ENCODE data around the gene KIAA1328. TPM values are rescaled to one million over a fixed set of nuclear protein-coding genes. Genes with fewer than 3 reads are reported as not detected.

Gene KIAA1328
- total and polyA plus RNA-seq, 4 donors = 2.0 to 21.1 (median 12.8) TPM

DNA sequence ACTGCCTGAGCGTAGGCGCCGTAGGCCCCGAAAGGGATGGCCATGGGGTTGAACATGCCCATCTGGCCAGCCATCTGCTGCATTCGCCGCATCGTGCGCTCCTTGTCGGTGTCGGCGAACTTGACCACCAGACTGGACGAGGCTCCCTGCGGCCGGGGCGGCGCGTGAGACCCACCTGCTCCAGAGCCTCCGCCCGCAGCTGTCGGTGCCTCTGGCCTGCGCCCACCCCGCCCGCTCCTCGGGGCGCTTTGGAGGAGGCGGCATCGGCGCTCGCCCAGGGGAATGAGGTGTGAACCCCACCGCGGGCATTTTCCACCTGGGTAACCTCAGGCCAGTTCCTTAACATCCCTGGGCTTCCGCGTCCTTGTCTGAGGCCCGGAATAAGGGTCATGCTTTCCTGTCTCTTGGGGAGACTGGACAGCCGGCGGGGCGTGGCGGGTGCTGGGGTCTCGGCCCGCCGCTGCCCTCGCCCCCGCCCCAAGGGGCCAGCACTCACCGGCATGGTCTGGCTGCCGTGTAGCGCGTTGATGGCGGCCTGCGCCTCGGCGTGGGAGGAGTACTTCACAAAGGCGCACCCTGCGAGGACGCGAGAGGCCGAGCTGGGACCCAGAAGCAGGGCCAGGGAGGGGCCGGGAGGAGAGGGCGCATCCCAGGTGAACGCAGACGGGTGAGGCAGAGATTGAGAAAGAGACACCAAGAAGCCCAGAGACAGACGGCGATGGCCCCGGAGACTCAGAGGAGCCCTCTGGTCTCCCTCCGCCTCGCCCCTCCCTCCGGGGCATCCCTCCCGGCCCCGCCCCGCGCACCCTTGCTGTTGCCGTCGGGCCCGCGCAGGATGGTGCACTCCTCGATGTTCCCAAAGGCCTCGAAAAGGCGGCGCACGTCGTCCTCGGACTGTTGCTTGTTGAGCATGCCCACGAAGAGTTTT lies 445.6 kb downstream of the KIAA1328 start:
- Histone ChIP-seq H3K9me3 (ENCODE audit: control insufficient read depth, low read length) (peaks cover 1% of the 10 kb centered on the region), H3K27me3 (ENCODE audit: control insufficient read depth in 1 of 2, insufficient read depth in 2 of 2, low read length in 1 of 2) (peaks cover 0 to 3% of the 10 kb centered on the region in 2 donors), H3K27ac (ENCODE audit: low read depth in 1 of 2, low read length in 2 of 2) (no peak overlapping the region), H3K4me3 (ENCODE audit: low read length in 2 of 2) (no peak overlapping the region), H3K4me1 (ENCODE audit: control insufficient read depth in 1 of 2, insufficient read depth in 2 of 2, low read length in 2 of 2) (no peaks in the 10 kb centered on the region), H3K36me3 (ENCODE audit: control insufficient read depth in 1 of 2, insufficient read depth in 2 of 2, low read length in 1 of 2) (no peaks in the 10 kb centered on the region)
- 11% methylated on average over 75 to 82 of the region's 82 CpGs for WGBS, 2 donors
- ATAC-seq (ENCODE audit: low FRiP score) (no peak), DNase-seq (no peak)
- intact Hi-C loops (cut with DNase I) = no loop called here

DNA sequence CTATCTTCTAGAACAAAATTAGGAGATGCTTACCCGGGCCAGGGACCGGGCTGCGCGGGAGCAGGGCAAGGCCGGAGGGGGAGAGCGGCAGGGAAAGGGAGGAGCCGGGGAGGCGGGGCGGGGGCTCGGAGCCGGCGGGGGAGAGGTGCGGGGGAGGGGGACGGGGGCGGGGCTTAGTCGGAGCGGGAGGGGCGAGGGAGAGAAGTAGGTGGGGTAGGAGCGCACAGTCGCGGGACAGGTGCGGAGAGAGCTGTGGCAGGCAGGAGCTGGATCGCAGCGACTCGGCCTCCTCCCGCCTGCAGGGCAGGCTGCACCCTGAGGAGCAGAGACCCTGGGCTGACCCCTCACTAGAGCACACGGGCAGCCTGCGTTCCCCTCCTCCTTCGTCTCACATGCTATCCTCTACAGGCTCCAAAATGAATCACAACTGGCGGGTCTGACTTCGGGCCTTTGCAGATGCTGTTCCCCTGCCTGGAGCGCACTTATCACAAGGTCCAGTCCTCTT lies 446.4 kb downstream of the KIAA1328 start:
- no peaks in the 10 kb centered on the region for H3K4me1 ChIP-seq (ENCODE audit: control insufficient read depth in 1 of 2, insufficient read depth in 2 of 2, low read length in 2 of 2)
- intact Hi-C loops (cut with DNase I) = no loop called here
- no peak overlapping the region for H3K27ac ChIP-seq (ENCODE audit: low read depth in 1 of 2, low read length in 2 of 2)
- no peak for DNase-seq
- H3K9me3 ChIP-seq (ENCODE audit: control insufficient read depth, low read length) = peaks cover 1% of the 10 kb centered on the region
- 15 to 17% methylated on average over 25 to 32 of the region's 32 CpGs for WGBS, 2 donors
- no peak for ATAC-seq (ENCODE audit: low FRiP score)
- H3K27me3 ChIP-seq (ENCODE audit: control insufficient read depth in 1 of 2, insufficient read depth in 2 of 2, low read length in 1 of 2) = peaks cover 0 to 3% of the 10 kb centered on the region in 2 donors
- no peak overlapping the region for H3K4me3 ChIP-seq (ENCODE audit: low read length in 2 of 2)
- no peaks in the 10 kb centered on the region for H3K36me3 ChIP-seq (ENCODE audit: control insufficient read depth in 1 of 2, insufficient read depth in 2 of 2, low read length in 1 of 2)

DNA sequence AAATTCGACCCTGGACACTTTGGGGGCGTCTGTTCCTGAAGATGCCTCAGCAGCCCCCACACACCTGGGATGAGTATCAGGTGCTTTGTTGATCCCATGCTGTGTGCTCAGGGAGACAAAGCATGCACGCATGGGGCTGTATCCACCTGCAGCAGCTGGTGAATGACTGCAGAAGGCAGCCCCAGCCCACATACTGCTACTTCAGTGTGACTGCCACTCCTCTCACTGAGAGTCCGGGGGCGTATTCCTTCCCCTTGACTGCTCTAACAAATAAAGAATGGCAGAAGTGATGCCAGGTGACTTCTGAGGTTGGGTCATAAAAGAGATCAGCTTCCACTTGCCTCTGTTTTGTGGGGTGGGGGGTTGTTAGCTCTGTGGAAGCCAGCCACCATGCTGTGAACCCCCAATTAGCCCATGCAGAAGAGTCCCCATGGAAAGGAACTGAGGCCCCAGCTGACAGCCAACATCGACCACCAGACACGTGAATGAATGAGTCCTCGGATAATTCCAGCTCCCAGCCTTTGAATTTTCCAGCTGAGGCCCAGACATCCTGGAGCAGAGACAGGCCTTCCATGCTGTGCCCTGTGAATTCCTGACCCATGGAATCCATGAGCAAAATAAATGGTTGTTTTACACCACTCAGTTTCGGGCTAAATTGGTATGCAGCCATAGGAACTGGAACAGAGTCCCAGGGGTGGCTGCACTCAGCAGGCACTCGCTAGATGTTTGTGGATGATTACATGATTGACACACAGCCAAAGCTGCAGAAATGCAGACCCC lies 447.4 kb downstream of the KIAA1328 start:
- intact Hi-C loops (cut with DNase I) = no loop called here
- Histone ChIP-seq H3K9me3 (ENCODE audit: control insufficient read depth, low read length) (peaks cover 1% of the 10 kb centered on the region), H3K4me1 (ENCODE audit: control insufficient read depth in 1 of 2, insufficient read depth in 2 of 2, low read length in 2 of 2) (no peaks in the 10 kb centered on the region), H3K27ac (ENCODE audit: low read depth in 1 of 2, low read length in 2 of 2) (no peak overlapping the region), H3K4me3 (ENCODE audit: low read length in 2 of 2) (no peak overlapping the region), H3K27me3 (ENCODE audit: control insufficient read depth in 1 of 2, insufficient read depth in 2 of 2, low read length in 1 of 2) (peaks cover 0 to 3% of the 10 kb centered on the region in 2 donors), H3K36me3 (ENCODE audit: control insufficient read depth in 1 of 2, insufficient read depth in 2 of 2, low read length in 1 of 2) (no peaks in the 10 kb centered on the region)
- WGBS, 2 donors = 54 to 57% methylated on average over 10 of the region's 10 CpGs
- no peak for DNase-seq
- ATAC-seq (ENCODE audit: low FRiP score) = no peak

DNA sequence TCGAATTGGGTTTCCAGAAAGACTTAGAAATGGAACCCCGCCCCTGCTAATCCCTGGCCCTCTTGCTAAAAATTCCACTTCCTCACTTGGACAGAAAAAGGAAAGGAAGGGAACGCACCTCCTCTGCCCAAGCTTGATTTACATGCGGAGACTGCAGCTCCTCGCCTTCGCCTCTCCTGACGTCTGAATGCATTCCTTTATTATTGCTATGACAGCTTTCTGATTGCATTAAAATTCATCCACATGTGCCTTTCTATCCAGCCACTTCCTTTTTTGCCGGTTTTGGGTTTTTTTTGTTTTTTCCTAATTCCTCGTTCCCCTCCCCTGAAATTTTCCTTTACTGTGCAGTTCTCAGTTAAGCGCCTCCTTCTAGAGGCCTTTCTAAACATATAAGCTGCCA lies 448.9 kb downstream of the KIAA1328 start:
- intact Hi-C loops (cut with DNase I) = no loop called here
- H3K9me3 ChIP-seq (ENCODE audit: control insufficient read depth, low read length) = peaks cover 1% of the 10 kb centered on the region
- ATAC-seq (ENCODE audit: low FRiP score) = no peak
- WGBS, 2 donors = 40 to 53% methylated on average over 10 of the region's 10 CpGs
- no peak overlapping the region for H3K27ac ChIP-seq (ENCODE audit: low read depth in 1 of 2, low read length in 2 of 2)
- no peaks in the 10 kb centered on the region for H3K4me1 ChIP-seq (ENCODE audit: control insufficient read depth in 1 of 2, insufficient read depth in 2 of 2, low read length in 2 of 2)
- DNase-seq = no peak
- H3K27me3 ChIP-seq (ENCODE audit: control insufficient read depth in 1 of 2, insufficient read depth in 2 of 2, low read length in 1 of 2) = no peaks in the 10 kb centered on the region
- no peak overlapping the region for H3K4me3 ChIP-seq (ENCODE audit: low read length in 2 of 2)
- H3K36me3 ChIP-seq (ENCODE audit: control insufficient read depth in 1 of 2, insufficient read depth in 2 of 2, low read length in 1 of 2) = no peaks in the 10 kb centered on the region

Other genes starting within 250 kb of the KIAA1328 start
- gene TPGS2, start 125 bp upstream of the KIAA1328 start, total RNA-seq = 10 to 100 TPM; 69.9 to 72.9 TPM
- 10 to 100 TPM; 70.6 to 83.2 TPM for gene TPGS2, start 125 bp upstream of the KIAA1328 start, polyA plus RNA-seq